ENCODE measurements around the gene NDUFC1.

Gene NDUFC1

GRCh38 chr4:139297001-139297410 lies 5.3 kb downstream of the NDUFC1 start:
- TF ChIP-seq, protein P1, sequence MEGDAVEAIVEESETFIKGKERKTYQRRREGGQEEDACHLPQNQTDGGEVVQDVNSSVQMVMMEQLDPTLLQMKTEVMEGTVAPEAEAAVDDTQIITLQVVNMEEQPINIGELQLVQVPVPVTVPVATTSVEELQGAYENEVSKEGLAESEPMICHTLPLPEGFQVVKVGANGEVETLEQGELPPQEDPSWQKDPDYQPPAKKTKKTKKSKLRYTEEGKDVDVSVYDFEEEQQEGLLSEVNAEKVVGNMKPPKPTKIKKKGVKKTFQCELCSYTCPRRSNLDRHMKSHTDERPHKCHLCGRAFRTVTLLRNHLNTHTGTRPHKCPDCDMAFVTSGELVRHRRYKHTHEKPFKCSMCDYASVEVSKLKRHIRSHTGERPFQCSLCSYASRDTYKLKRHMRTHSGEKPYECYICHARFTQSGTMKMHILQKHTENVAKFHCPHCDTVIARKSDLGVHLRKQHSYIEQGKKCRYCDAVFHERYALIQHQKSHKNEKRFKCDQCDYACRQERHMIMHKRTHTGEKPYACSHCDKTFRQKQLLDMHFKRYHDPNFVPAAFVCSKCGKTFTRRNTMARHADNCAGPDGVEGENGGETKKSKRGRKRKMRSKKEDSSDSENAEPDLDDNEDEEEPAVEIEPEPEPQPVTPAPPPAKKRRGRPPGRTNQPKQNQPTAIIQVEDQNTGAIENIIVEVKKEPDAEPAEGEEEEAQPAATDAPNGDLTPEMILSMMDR (IDR thresholded peaks at IDR 0.05; ENCODE audit: low read depth, low read length, missing control alignments) = no peak
- H3K4me3 ChIP-seq (ENCODE audit: low read depth, low read length) = no peak overlapping the region
- DNase-seq (ENCODE audit: low read depth) = no peak

DNA sequence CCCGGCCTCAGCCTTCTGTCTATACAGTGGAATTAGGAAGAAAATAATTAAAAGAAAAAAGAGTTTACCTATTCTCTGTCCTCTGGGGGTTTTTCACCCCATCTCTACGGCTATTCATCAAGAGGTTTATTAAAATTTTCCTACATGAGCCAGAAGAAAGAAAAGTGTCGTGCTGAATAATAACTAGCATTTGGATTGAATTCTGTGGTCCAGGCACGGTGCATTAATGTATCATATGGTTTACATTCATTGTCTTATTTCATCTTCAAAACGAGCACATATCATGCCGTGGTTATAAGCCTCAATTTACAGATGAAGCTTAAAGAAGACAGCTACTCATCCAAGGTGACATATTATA lies 6.4 kb downstream of the NDUFC1 start:
- H3K4me3 ChIP-seq (ENCODE audit: low read depth, low read length) = no peak overlapping the region; the same call in 1 of the 2 replicates
- DNase-seq (ENCODE audit: low read depth) = no peak
- TF ChIP-seq, protein P1 (IDR thresholded peaks at IDR 0.05; ENCODE audit: low read depth, low read length, missing control alignments) = no peak

DNA sequence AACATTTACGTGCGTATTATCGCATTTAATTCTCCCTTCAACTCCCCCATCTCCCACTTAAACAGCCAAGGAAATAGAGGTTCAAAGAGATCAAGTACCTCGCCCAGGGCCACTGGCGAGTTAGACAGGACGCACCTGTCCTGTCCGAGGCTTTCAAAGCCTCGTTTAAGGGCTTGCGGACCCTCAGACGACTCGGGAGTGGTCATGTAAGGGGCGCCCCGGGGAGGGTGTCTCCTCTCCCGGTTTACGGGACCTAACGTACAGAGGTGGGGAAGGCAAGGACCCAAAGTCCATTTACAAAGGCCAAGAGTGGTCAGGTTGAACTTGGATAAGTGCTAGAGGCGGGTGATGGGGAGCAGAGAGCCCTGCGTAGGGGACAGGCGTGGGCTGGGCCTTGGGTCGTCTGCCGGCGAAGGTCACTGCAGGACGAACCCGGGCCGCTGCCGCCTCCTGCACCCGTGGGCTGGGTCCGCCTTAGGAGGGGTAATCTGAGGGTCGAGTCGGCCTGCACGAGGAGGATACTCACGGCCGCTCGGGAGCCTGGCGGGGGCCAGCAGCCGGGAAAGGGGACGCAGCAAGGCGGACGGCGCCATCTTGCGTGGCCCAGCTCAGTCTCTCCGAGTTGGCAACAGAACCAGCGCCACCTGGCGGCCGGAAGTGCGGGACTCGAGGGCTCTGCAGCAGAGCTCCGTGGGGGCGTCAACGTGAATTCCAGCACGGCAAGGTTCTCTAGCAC lies 6.9 kb downstream of the NDUFC1 start:
- H3K4me3 ChIP-seq (ENCODE audit: low read depth, low read length) = peak overlapping the region; percentile 90
- peak; percentile 79 for DNase-seq (ENCODE audit: low read depth)
- TF ChIP-seq, protein P1 (IDR thresholded peaks at IDR 0.05; ENCODE audit: low read depth, low read length, missing control alignments) = peak; percentile 94

DNA sequence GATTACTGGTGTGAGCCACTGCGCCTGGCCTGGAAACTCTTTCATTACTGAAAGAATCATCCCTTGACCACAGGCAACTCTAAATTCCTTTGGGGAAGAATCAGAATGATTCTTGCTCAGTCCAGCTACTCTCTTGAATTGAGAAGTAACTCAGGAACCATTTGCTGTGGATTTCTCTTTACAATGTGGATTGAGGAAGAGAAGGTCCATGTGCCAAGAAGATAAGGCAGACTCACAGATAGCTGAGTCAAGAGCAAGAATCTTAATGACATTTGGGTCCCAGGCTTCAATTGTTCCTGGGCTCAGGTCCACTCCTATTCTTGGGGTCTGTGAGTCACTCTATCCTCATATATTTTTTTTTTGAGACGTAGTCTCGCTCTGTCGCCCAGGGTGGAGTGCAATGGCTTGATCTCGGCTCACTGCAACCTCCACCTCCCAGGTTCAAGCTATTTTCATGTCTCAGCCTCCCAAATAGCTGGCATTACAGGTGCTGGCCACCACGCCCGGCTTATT lies 16.0 kb downstream of the NDUFC1 start:
- no peak overlapping the region for H3K4me3 ChIP-seq (ENCODE audit: low read depth, low read length)
- no peak for DNase-seq (ENCODE audit: low read depth)
- TF ChIP-seq, protein P1 (IDR thresholded peaks at IDR 0.05; ENCODE audit: low read depth, low read length, missing control alignments) = no peak

- TF ChIP-seq, protein P1 (IDR thresholded peaks at IDR 0.05; ENCODE audit: low read depth, low read length, missing control alignments) = no peak
- DNase-seq (ENCODE audit: low read depth) = no peak
Observed at GRCh38 chr4:139282721-139283075, 19.6 kb downstream of the NDUFC1 start.

GRCh38 chr4:139282065-139282720 lies 20.1 kb downstream of the NDUFC1 start:
- no peak for DNase-seq (ENCODE audit: low read depth)
- TF ChIP-seq, protein P1 (IDR thresholded peaks at IDR 0.05; ENCODE audit: low read depth, low read length, missing control alignments) = no peak
- no peak overlapping the region for H3K4me3 ChIP-seq (ENCODE audit: low read depth, low read length)

More at GRCh38 chr4:139282721-139283075, 19.6 kb downstream of the NDUFC1 start:
- H3K4me3 ChIP-seq (ENCODE audit: low read depth, low read length) = no peak overlapping the region

Measured in GM12864 (cell line).